Measurements from ENCODE around the gene VKORC1L1. TPM values are rescaled to one million over a fixed set of nuclear protein-coding genes. Genes with fewer than 3 reads are reported as not detected.
A peak's percentile ranks its signal among the peaks of the same experiment; 100 is the strongest.

Gene VKORC1L1
- total RNA-seq, 1 donor from 2014 or later, result 25.0 TPM

- DNase-seq (ENCODE audit: low spot score, unreplicated experiment), result no peak
- Mint-ChIP-seq H3K36me3 (ENCODE audit: insufficient read depth) (peaks cover 27% of the 10 kb centered on the region), H3K4me1 (ENCODE audit: low read depth) (no peaks in the 10 kb centered on the region), H3K27ac (peak overlapping the region; percentile 51), H3K4me3 (ENCODE audit: low read depth) (no peak overlapping the region), H3K27me3 (no peaks in the 10 kb centered on the region), H3K9me3 (ENCODE audit: low read depth) (no peaks in the 10 kb centered on the region)
- TF ChIP-seq CTCF (IDR thresholded peaks at IDR 0.05; ENCODE audit: unreplicated experiment), result no peak
These were observed 94.7 kb downstream of the VKORC1L1 start for GRCh38 chr7:65967361-65968155.

- Mint-ChIP-seq H3K4me3 (ENCODE audit: low read depth) (no peak overlapping the region), H3K4me1 (ENCODE audit: low read depth) (no peaks in the 10 kb centered on the region), H3K27ac (no peak overlapping the region), H3K9me3 (ENCODE audit: low read depth) (no peaks in the 10 kb centered on the region), H3K36me3 (ENCODE audit: insufficient read depth) (peaks cover 27% of the 10 kb centered on the region), H3K27me3 (no peaks in the 10 kb centered on the region)
- no peak for DNase-seq (ENCODE audit: low spot score, unreplicated experiment)
- TF ChIP-seq CTCF (IDR thresholded peaks at IDR 0.05; ENCODE audit: unreplicated experiment), result no peak
These were observed 95.6 kb downstream of the VKORC1L1 start for GRCh38 chr7:65968256-65969185.

- TF ChIP-seq CTCF (IDR thresholded peaks at IDR 0.05; ENCODE audit: unreplicated experiment), result no peak
- no peak overlapping the region for H3K4me3 Mint-ChIP-seq (ENCODE audit: low read depth)
- no peaks in the 10 kb centered on the region for H3K4me1 Mint-ChIP-seq (ENCODE audit: low read depth)
- DNase-seq (ENCODE audit: low spot score, unreplicated experiment), result no peak
- no peak overlapping the region for H3K27ac Mint-ChIP-seq
- peaks cover 24% of the 10 kb centered on the region for H3K36me3 Mint-ChIP-seq (ENCODE audit: insufficient read depth)
- no peaks in the 10 kb centered on the region for H3K27me3 Mint-ChIP-seq
- no peaks in the 10 kb centered on the region for H3K9me3 Mint-ChIP-seq (ENCODE audit: low read depth)
These were observed 98.1 kb downstream of the VKORC1L1 start for GRCh38 chr7:65971021-65971420.

GRCh38 chr7:65972976-65973375 lies 100.1 kb downstream of the VKORC1L1 start:
- Mint-ChIP-seq H3K27me3 (no peaks in the 10 kb centered on the region), H3K27ac (no peak overlapping the region), H3K9me3 (ENCODE audit: low read depth) (no peaks in the 10 kb centered on the region), H3K36me3 (ENCODE audit: insufficient read depth) (peaks cover 16% of the 10 kb centered on the region), H3K4me3 (ENCODE audit: low read depth) (no peak overlapping the region), H3K4me1 (ENCODE audit: low read depth) (no peaks in the 10 kb centered on the region)
- no peak for DNase-seq (ENCODE audit: low spot score, unreplicated experiment)
- TF ChIP-seq CTCF (IDR thresholded peaks at IDR 0.05; ENCODE audit: unreplicated experiment), result no peak

- TF ChIP-seq CTCF (IDR thresholded peaks at IDR 0.05; ENCODE audit: unreplicated experiment), result no peak
- Mint-ChIP-seq H3K4me1 (ENCODE audit: low read depth) (no peaks in the 10 kb centered on the region), H3K27ac (no peak overlapping the region), H3K36me3 (ENCODE audit: insufficient read depth) (peaks cover 16% of the 10 kb centered on the region), H3K27me3 (no peaks in the 10 kb centered on the region), H3K9me3 (ENCODE audit: low read depth) (no peaks in the 10 kb centered on the region), H3K4me3 (ENCODE audit: low read depth) (no peak overlapping the region)
- DNase-seq (ENCODE audit: low spot score, unreplicated experiment), result no peak
These were observed 101.4 kb downstream of the VKORC1L1 start for GRCh38 chr7:65974191-65974801.
